GM23338 (cell line): ENCODE data around the gene MICAL1. TPM values are rescaled to one million over a fixed set of nuclear protein-coding genes. Genes with fewer than 3 reads are reported as not detected.

Experiments
- ATAC-seq: fragments of 200-7000 bp; cut with Tn5 transposase; 3 replicates; pipeline ENCODE4 v1.9.1; 2020
- DNase-seq: peaks from one replicate; pipeline ENCODE4 v3.0.0-alpha.2; 2015; ENCODE audit warnings: low spot score
- H2AFZ ChIP-seq: fragments of 200-600 bp; sonication (generic); 2 replicates; pipeline ENCODE4 v1.8.0; 2016; ENCODE audit warnings: antibody characterized with exemption, mild to moderate bottlenecking, moderate library complexity
- H3F3A ChIP-seq: fragments of 200-600 bp; sonication (generic); replicated peaks from 2 replicates; pipeline ENCODE4 v1.8.0; 2017; ENCODE audit warnings: antibody characterized with exemption, mixed run types, low read depth
- H3K27ac ChIP-seq: fragments of 200-600 bp; sonication (generic); 2 replicates; pipeline ENCODE4 v1.6.1; 2016; ENCODE audit warnings: low read depth
- H3K27me3 ChIP-seq: fragments of 200-600 bp; sonication (generic); 2 replicates; pipeline ENCODE4 v1.8.0; 2016; ENCODE audit warnings: mild to moderate bottlenecking, mixed run types, moderate library complexity; ENCODE audit not compliant: insufficient read depth
- H3K36me3 ChIP-seq: fragments of 200-600 bp; sonication (generic); 2 replicates; pipeline ENCODE4 v1.8.0; 2016; ENCODE audit warnings: mild to moderate bottlenecking; ENCODE audit not compliant: insufficient read depth
- H3K4me1 ChIP-seq: fragments of 200-600 bp; sonication (generic); 2 replicates; pipeline ENCODE4 v1.8.0; 2016; ENCODE audit warnings: mild to moderate bottlenecking, moderate library complexity; ENCODE audit not compliant: insufficient read depth
- H3K4me2 ChIP-seq: fragments of 200-600 bp; sonication (generic); 2 replicates; pipeline ENCODE4 v1.7.1; 2017; ENCODE audit warnings: mixed run types
- H3K4me3 ChIP-seq: fragments of 200-600 bp; sonication (generic); 2 replicates; pipeline ENCODE4 v1.6.1; 2016; ENCODE audit warnings: mixed run types
- H3K79me2 ChIP-seq: fragments of 200-600 bp; sonication (generic); replicated peaks from 2 replicates; pipeline ENCODE4 v1.8.0; 2017; ENCODE audit warnings: mild to moderate bottlenecking; ENCODE audit not compliant: insufficient read depth
- H3K9me2 ChIP-seq: fragments of 200-600 bp; sonication (generic); 2 replicates; pipeline ENCODE4 v1.8.0; 2017; ENCODE audit not compliant: insufficient read depth
- H4K20me1 ChIP-seq: fragments of 200-600 bp; sonication (generic); replicated peaks from 2 replicates; pipeline ENCODE4 v1.8.0; 2017; ENCODE audit warnings: mild to moderate bottlenecking; ENCODE audit not compliant: insufficient read depth
- H3K27ac Mint-ChIP-seq: 2 replicates; pipeline ENCODE4 v1.8.0; 2020; ENCODE audit warnings: inconsistent platforms, mild to moderate bottlenecking, moderate library complexity, mixed read lengths
- H3K27me3 Mint-ChIP-seq: 3 replicates; pipeline ENCODE4 v1.8.0; 2022; ENCODE audit warnings: low read depth, mild to moderate bottlenecking, moderate library complexity, mixed read lengths, inconsistent platforms; ENCODE audit not compliant: insufficient read depth, poor library complexity
- H3K36me3 Mint-ChIP-seq: 3 replicates; pipeline ENCODE4 v1.8.0; 2021; ENCODE audit warnings: low read depth, mild to moderate bottlenecking, inconsistent platforms, moderate library complexity, mixed read lengths
- H3K4me1 Mint-ChIP-seq: 3 replicates; pipeline ENCODE4 v1.8.0; 2020; ENCODE audit warnings: mild to moderate bottlenecking, inconsistent platforms, mixed read lengths
- H3K4me3 Mint-ChIP-seq: 3 replicates; pipeline ENCODE4 v1.8.0; 2021; ENCODE audit warnings: moderate library complexity, mild to moderate bottlenecking, inconsistent platforms, mixed read lengths
- H3K9me3 Mint-ChIP-seq: 3 replicates; pipeline ENCODE4 v1.8.0; 2020; ENCODE audit warnings: moderate library complexity, mild to moderate bottlenecking, inconsistent platforms, mixed read lengths
- CREB1 ChIP-seq: fragments of 250-450 bp; sonication (Bioruptor Pico); IDR thresholded peaks from 2 replicates; pipeline ENCODE4 v1.5.0; 2020; ENCODE audit warnings: low read depth, mild to moderate bottlenecking, moderate library complexity
- ETS1 ChIP-seq: IDR thresholded peaks from 2 replicates; pipeline ENCODE4 v1.6.1; 2016; ENCODE audit warnings: antibody characterized with exemption
- EZH2 ChIP-seq: fragments of 200-600 bp; sonication (generic); IDR thresholded peaks from one replicate; pipeline ENCODE4 v1.8.0; 2017; ENCODE audit warnings: antibody characterized with exemption, mild to moderate bottlenecking, low read depth; ENCODE audit not compliant: unreplicated experiment
- EZH2phosphoT487 ChIP-seq: fragments of 200-600 bp; sonication (generic); IDR thresholded peaks from one replicate; pipeline ENCODE4 v1.8.1; 2018; ENCODE audit warnings: antibody characterized with exemption; ENCODE audit not compliant: unreplicated experiment
- NANOG ChIP-seq: IDR thresholded peaks from 2 replicates; pipeline ENCODE4 v1.6.1; 2016; ENCODE audit warnings: antibody characterized with exemption, borderline replicate concordance
- POLR2AphosphoS5 ChIP-seq: IDR thresholded peaks from 2 replicates; pipeline ENCODE4 v1.6.1; 2016; ENCODE audit warnings: antibody characterized with exemption, low read depth
- REST ChIP-seq: IDR thresholded peaks from one replicate; pipeline ENCODE4 v1.6.1; 2018; ENCODE audit warnings: antibody characterized with exemption; ENCODE audit not compliant: unreplicated experiment
- STAT1 ChIP-seq: IDR thresholded peaks from one replicate; pipeline ENCODE4 v1.6.1; 2016; ENCODE audit warnings: antibody characterized with exemption; ENCODE audit not compliant: unreplicated experiment
- ZNF114 ChIP-seq: fragments of 250-450 bp; sonication (Bioruptor Pico); IDR thresholded peaks from 2 replicates; pipeline ENCODE4 v1.5.0; 2020; ENCODE audit warnings: mild to moderate bottlenecking, moderate library complexity
- ZNF331 ChIP-seq: fragments of 250-450 bp; sonication (Bioruptor Pico); IDR thresholded peaks from 2 replicates; pipeline ENCODE4 v1.5.0; 2020; ENCODE audit warnings: low read depth, mild to moderate bottlenecking, moderate library complexity
- ZNF462 ChIP-seq: fragments of 250-450 bp; sonication (Bioruptor Pico); IDR thresholded peaks from 2 replicates; pipeline ENCODE4 v1.5.0; 2020; ENCODE audit warnings: mild to moderate bottlenecking, moderate library complexity
- polyA plus RNA-seq: library from polyadenylated mRNA; unstranded; fragments of >200 nt; fragmentation: Nextera tagmentation; extraction: Ambion mirVana; gene quantifications from 2 replicates; pipeline ENCODE4 v1.2.1, GENCODE V29; 2016
- total RNA-seq: library from RNA; depleted of rRNA; stranded (reverse); fragments of >200 nt; shearing (Covaris generic); gene quantifications from 2 replicates; pipeline ENCODE4 v1.2.3, GENCODE V29; 2014
- TF ChIP-seq, protein P1 (sequence below), 2 experiments: fragments of 200-600 bp in 1 of 2; sonication (generic) in 1 of 2; conservative IDR thresholded peaks; 2 replicates each; pipeline versions ENCODE4 v1.5.1 to v1.6.1; 2016 to 2017; ENCODE audit warnings: antibody characterized with exemption in 2 of 2, low read depth in 2 of 2, mild to moderate bottlenecking in 2 of 2, moderate library complexity in 1 of 2

MICAL1 gene
- total and polyA plus RNA-seq, 2 experiments from 2014 or later = 27.8 to 77.8 TPM

- Mint-ChIP-seq H3K9me3 (no peaks in the 10 kb centered on the region), H3K36me3 (no peaks in the 10 kb centered on the region; the same call in 1 of the 3 replicates), H3K4me1 (peaks cover 40% of the 10 kb centered on the region), H3K27ac (no peak overlapping the region), H3K27me3 (peaks cover 30% of the 10 kb centered on the region), H3K4me3 (peak overlapping the region; percentile 97)
- Histone ChIP-seq H3K36me3 (no peaks in the 10 kb centered on the region), H4K20me1 (peaks cover 4% of the 10 kb centered on the region), H2AFZ (peak overlapping the region; percentile 99; the same call in 1 of the 2 replicates), H3K27me3 (no peaks in the 10 kb centered on the region; the same call in 1 of the 2 replicates), H3K9me2 (no peaks in the 10 kb centered on the region), H3K4me1 (peaks cover 30% of the 10 kb centered on the region), H3F3A (peaks cover 9% of the 10 kb centered on the region; the same call in 1 of the 2 replicates), H3K4me3 (peak overlapping the region; percentile 94), H3K4me2 (peak overlapping the region; percentile 91), H3K27ac (no peak overlapping the region), H3K79me2 (no peaks in the 10 kb centered on the region)
- ATAC-seq (no peak), DNase-seq (no peak)
- TF ChIP-seq ZNF331 (CRISPR knock-in tag) = no peak
- no peak for TF ChIP-seq EZH2phosphoT487
- TF ChIP-seq POLR2AphosphoS5 = no peak
- no peak for TF ChIP-seq STAT1
- TF ChIP-seq CREB1 (CRISPR knock-in tag) = no peak
- no peak for TF ChIP-seq ZNF114
- no peak for TF ChIP-seq NANOG
- no peak for TF ChIP-seq ETS1
- no peak for TF ChIP-seq ZNF462 (CRISPR knock-in tag)
- TF ChIP-seq EZH2 = no peak
- TF ChIP-seq, protein P1, sequence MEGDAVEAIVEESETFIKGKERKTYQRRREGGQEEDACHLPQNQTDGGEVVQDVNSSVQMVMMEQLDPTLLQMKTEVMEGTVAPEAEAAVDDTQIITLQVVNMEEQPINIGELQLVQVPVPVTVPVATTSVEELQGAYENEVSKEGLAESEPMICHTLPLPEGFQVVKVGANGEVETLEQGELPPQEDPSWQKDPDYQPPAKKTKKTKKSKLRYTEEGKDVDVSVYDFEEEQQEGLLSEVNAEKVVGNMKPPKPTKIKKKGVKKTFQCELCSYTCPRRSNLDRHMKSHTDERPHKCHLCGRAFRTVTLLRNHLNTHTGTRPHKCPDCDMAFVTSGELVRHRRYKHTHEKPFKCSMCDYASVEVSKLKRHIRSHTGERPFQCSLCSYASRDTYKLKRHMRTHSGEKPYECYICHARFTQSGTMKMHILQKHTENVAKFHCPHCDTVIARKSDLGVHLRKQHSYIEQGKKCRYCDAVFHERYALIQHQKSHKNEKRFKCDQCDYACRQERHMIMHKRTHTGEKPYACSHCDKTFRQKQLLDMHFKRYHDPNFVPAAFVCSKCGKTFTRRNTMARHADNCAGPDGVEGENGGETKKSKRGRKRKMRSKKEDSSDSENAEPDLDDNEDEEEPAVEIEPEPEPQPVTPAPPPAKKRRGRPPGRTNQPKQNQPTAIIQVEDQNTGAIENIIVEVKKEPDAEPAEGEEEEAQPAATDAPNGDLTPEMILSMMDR (conservative IDR thresholded peaks at IDR 0.05; ENCODE audit: low read depth in 2 of 2) = no peak
- TF ChIP-seq REST = no peak
Measured at GRCh38 chr6:109453594-109454495, 1.7 kb downstream of the MICAL1 start.
